HepG2 (cell line): ENCODE measurements around the gene GRIA2. TPM values are rescaled to one million over a fixed set of nuclear protein-coding genes. Genes with fewer than 3 reads are reported as not detected.

Experiments
- ATAC-seq: fragments of 200-7000 bp; cut with Tn5 transposase; 3 replicates; pipeline ENCODE4 v1.9.1; 2020; ENCODE audit warnings: mild to moderate bottlenecking, moderate library complexity
- BruUV-seq: library from RNA; stranded (reverse); fragments of 400-500 nt; replicated peaks from 2 replicates; lab custom pipeline; 2021; lab: Mats Ljungman, UMichigan
- CTCF ChIA-PET: fragments of 300-600 bp; formaldehyde crosslinking; extraction: SDS; loops from one replicate; lab custom pipeline; 2021; ENCODE audit warnings: low total read pairs, inconsistent platforms, low intra/inter-chr PET ratio; lab: Yijun Ruan, JAX
- POLR2A ChIA-PET: fragments of 350-600 bp; sonication (Branson Sonifier 250); formaldehyde crosslinking; loops from one replicate; lab custom pipeline; 2020; ENCODE audit warnings: antibody characterized with exemption, inconsistent platforms; lab: Yijun Ruan, JAX
- DNase-seq: peaks from one replicate; pipeline ENCODE4 v3.0.0-alpha.2; 2015; ENCODE audit warnings: low spot score
- FAIRE-seq: peaks from 3 replicates; lab custom pipeline; 2011; peaks lifted over from hg19 to GRCh38; lab: Jason Lieb, UNC
- H2AFZ ChIP-seq: one replicate; pipeline ENCODE4 v1.6.1; 2011; ENCODE audit warnings: low read length, inconsistent platforms
- H3K27ac ChIP-seq: fragments of 300-600 bp; 3 replicates; pipeline ENCODE4 v1.8.0; 2011; ENCODE audit warnings: mixed run types, mild to moderate bottlenecking, mixed read lengths, low read length, inconsistent platforms; ENCODE audit not compliant: insufficient read depth; ENCODE audit errors: extremely low read length
- H3K27me3 ChIP-seq, 2 experiments: fragments of 200-600 bp in 1 of 2; 2 replicates in 1 of 2; 3 replicates in 1 of 2; pipeline versions ENCODE4 v1.6.0 to v1.8.0; 2011; ENCODE audit warnings: low read length in 2 of 2, mild to moderate bottlenecking in 2 of 2, moderate library complexity in 2 of 2, inconsistent platforms in 1 of 2; ENCODE audit not compliant: insufficient read depth in 2 of 2, control insufficient read depth in 1 of 2
- H3K36me3 ChIP-seq, 2 experiments: fragments of 200-600 bp in 1 of 2; replicated peaks in 1 of 2; 2 replicates in 1 of 2; 3 replicates in 1 of 2; pipeline versions ENCODE4 v1.5.1 to v1.8.0; 2011; ENCODE audit warnings: low read length in 2 of 2, inconsistent platforms in 1 of 2; ENCODE audit not compliant: insufficient read depth in 2 of 2, control insufficient read depth in 1 of 2
- H3K4me1 ChIP-seq: 2 replicates; pipeline ENCODE4 v1.5.1; 2012; ENCODE audit warnings: low read length, inconsistent platforms; ENCODE audit not compliant: insufficient read depth
- H3K4me2 ChIP-seq: 2 replicates; pipeline ENCODE4 v1.6.0; 2011; ENCODE audit warnings: low read depth, low read length, inconsistent platforms
- H3K4me3 ChIP-seq, 3 experiments: fragments of 200-600 bp in 1 of 3; sonication (generic), shearing (Covaris generic) in 1 of 3; replicated peaks in 1 of 3; 2 replicates each; pipeline ENCODE4 v1.5.1; 2011 to 2016; ENCODE audit warnings: low read length in 3 of 3, inconsistent platforms in 2 of 3, low read depth in 2 of 3, mild to moderate bottlenecking in 2 of 3, control low read depth in 1 of 3, mixed read lengths in 1 of 3; ENCODE audit not compliant: insufficient read depth in 1 of 3
- H3K79me2 ChIP-seq: one replicate; pipeline ENCODE4 v1.6.1; 2011; ENCODE audit warnings: low read length, inconsistent platforms; ENCODE audit not compliant: insufficient read depth
- H3K9ac ChIP-seq: 2 replicates; pipeline ENCODE4 v1.6.0; 2011; ENCODE audit warnings: mild to moderate bottlenecking, low read depth, low read length, inconsistent platforms; ENCODE audit not compliant: insufficient read depth
- H3K9me3 ChIP-seq: 2 replicates; pipeline ENCODE4 v1.5.1; 2012; ENCODE audit warnings: mild to moderate bottlenecking, low read length
- H4K20me1 ChIP-seq: 2 replicates; pipeline ENCODE4 v1.6.0; 2011; ENCODE audit warnings: inconsistent platforms, mild to moderate bottlenecking, low read length, moderate library complexity; ENCODE audit not compliant: insufficient read depth
- FOXC1 ChIP-seq: sonication (generic); formaldehyde crosslinking; IDR thresholded peaks from 2 replicates; pipeline ENCODE4 v1.8.0; 2022; ENCODE audit warnings: mild to moderate bottlenecking, missing genetic modification reagents, borderline replicate concordance
- HMGA1 ChIP-seq: sonication (generic); formaldehyde crosslinking; conservative IDR thresholded peaks from 2 replicates; pipeline ENCODE4 v1.4.0; 2020; ENCODE audit warnings: missing genetic modification reagents
- KDM2A ChIP-seq: sonication (generic); formaldehyde crosslinking; IDR thresholded peaks from 2 replicates; pipeline ENCODE4 v1.4.0; 2020; ENCODE audit warnings: low read depth, missing genetic modification reagents, borderline replicate concordance
- MEIS1 ChIP-seq: sonication (generic); formaldehyde crosslinking; IDR thresholded peaks from 2 replicates; pipeline ENCODE4 v1.9.0; 2021; ENCODE audit warnings: mild to moderate bottlenecking, missing genetic modification reagents, moderate library complexity, borderline replicate concordance
- PAF1 ChIP-seq: IDR thresholded peaks from 2 replicates; pipeline ENCODE4 v1.6.1; 2016; ENCODE audit warnings: missing genetic modification reagents, missing compliant biosample characterization
- SALL1 ChIP-seq: sonication (generic); formaldehyde crosslinking; IDR thresholded peaks from 2 replicates; pipeline ENCODE4 v1.8.0; 2022; ENCODE audit warnings: mild to moderate bottlenecking, missing genetic modification reagents
- ZNF33A ChIP-seq: sonication (generic); formaldehyde crosslinking; IDR thresholded peaks from 2 replicates; pipeline ENCODE4 v1.5.1; 2020; ENCODE audit warnings: missing genetic modification reagents, mild to moderate bottlenecking, moderate library complexity, borderline replicate concordance
- ZNF670 ChIP-seq: sonication (generic); formaldehyde crosslinking; IDR thresholded peaks from 2 replicates; pipeline ENCODE4 v1.8.0; 2022; ENCODE audit warnings: mild to moderate bottlenecking, missing genetic modification reagents, borderline replicate concordance
- WGBS: methylation state at CpG from one replicate; pipeline ENCODE4 v1.1.6; 2017; ENCODE audit warnings: low lambda C conversion rate; 5-methylcytosine and 5-hydroxymethylcytosine counted together
- in situ Hi-C: cut with HindIII; loops from 2 replicates; pipeline ENCODE4 v1.10.0; 2017; ENCODE audit warnings: low pct_unique_long_range_greater_than_20kb; ENCODE audit not compliant: extremely low pct_ligation_motif_present
- intact Hi-C: fragments of 100-400 bp; cut with micrococcal nuclease; formaldehyde crosslinking; loops from one replicate; pipeline ENCODE4 v1.10.0; 2022; ENCODE audit not compliant: unreplicated experiment
- polyA plus RNA-seq, 8 experiments: library from polyadenylated mRNA; depleted of rRNA in 3 of 8; stranded (reverse) in 7 of 8; unstranded in 1 of 8; fragments of >200 nt; fragmentation: Illumina TruSeq in 4 of 8; extraction: Trizol in 4 of 8; gene quantifications; 2 replicates each; pipeline versions ENCODE4 v1.2.1 to v1.2.3, GENCODE V29; 2011 to 2016; ENCODE audit warnings: low read depth in 4 of 8, missing spikeins in 1 of 8, mixed read lengths in 1 of 8; ENCODE audit not compliant: insufficient read depth in 1 of 8
- total RNA-seq, 5 experiments: library from RNA; depleted of rRNA; stranded (reverse); fragments of >200 nt; fragmentation: Illumina TruSeq; extraction: Trizol; gene quantifications; 2 replicates each; pipeline ENCODE4 v1.2.3, GENCODE V29; 2016; ENCODE audit warnings: low read depth in 1 of 5

GRIA2 gene
- total and polyA plus RNA-seq, 2 of the 13 experiments (the other 11 are each of a cell fraction or from before 2014, with no cell fraction given) = not detected

DNA sequence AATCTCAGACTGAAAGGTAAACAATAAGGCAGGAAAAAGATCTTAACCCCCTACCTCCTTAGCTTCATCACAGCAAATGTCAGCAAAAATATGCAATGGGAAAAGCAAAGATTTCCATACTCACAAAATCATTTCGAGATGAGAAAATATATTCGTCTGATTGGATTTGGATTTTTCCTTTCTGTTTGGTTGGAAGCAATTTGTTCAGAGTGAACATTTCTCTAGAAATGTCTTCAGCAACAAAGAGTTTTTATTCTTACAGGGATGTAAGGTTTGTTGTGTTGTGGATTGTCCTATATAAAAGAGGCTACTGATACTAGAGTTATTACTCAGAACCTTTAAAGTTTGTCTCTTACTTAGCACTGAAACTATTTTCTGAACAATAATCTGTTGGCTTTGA lies 23.8 kb downstream of the GRIA2 start:
- Histone ChIP-seq H3K9ac (no peak overlapping the region), H3K9me3 (no peaks in the 10 kb centered on the region), H3K27ac (no peak overlapping the region), H4K20me1 (no peaks in the 10 kb centered on the region), H3K4me2 (no peak overlapping the region), H2AFZ (no peak overlapping the region), H3K4me1 (no peaks in the 10 kb centered on the region), H3K79me2 (no peaks in the 10 kb centered on the region), H3K27me3 (no peaks in the 10 kb centered on the region), H3K36me3 (no peaks in the 10 kb centered on the region), H3K4me3 (no peak overlapping the region)
- TF ChIP-seq MEIS1 (no peak), HMGA1 (CRISPR knock-in tag) (no peak)
- no TSS peak for BruUV-seq
- DNase-seq (no peak), FAIRE-seq (no peak), ATAC-seq (no peak)
- ChIA-PET POLR2A (no interaction called here), CTCF (no interaction called here)
- in situ Hi-C loops = no loop called here
- intact Hi-C loops = no loop called here
- 0% methylated on average over 2 of the region's 2 CpGs for WGBS

GRCh38 chr4:157245351-157245750 lies 24.8 kb downstream of the GRIA2 start:
- in situ Hi-C loops = no loop called here
- FAIRE-seq = no peak

More at GRCh38 chr4:157245351-157245750, 24.8 kb downstream of the GRIA2 start:
- intact Hi-C loops = no loop called here
- H2AFZ ChIP-seq = no peak overlapping the region
- ATAC-seq (no peak), DNase-seq (no peak)
- H3K4me1 ChIP-seq = no peaks in the 10 kb centered on the region
- no TSS peak for BruUV-seq
- no peak overlapping the region for H3K4me3 ChIP-seq
- ChIA-PET CTCF (no interaction called here), POLR2A (no interaction called here)
- no peaks in the 10 kb centered on the region for H3K79me2 ChIP-seq
- no peaks in the 10 kb centered on the region for H4K20me1 ChIP-seq
- no peaks in the 10 kb centered on the region for H3K9me3 ChIP-seq
- H3K9ac ChIP-seq = no peak overlapping the region
- TF ChIP-seq FOXC1 (CRISPR knock-in tag) = no peak
- no peak for TF ChIP-seq ZNF670
- TF ChIP-seq SALL1 (CRISPR knock-in tag) = no peak
- no peak for TF ChIP-seq KDM2A (CRISPR knock-in tag)
- no peak for TF ChIP-seq PAF1 (CRISPR knock-in tag)
- TF ChIP-seq ZNF33A (CRISPR knock-in tag) = no peak
- TF ChIP-seq, all 625 proteins: peak for 0
- Histone ChIP-seq H3K4me2 (no peak overlapping the region), H3K27me3 (no peaks in the 10 kb centered on the region), H3K27ac (no peak overlapping the region), H3K36me3 (no peaks in the 10 kb centered on the region)
